ENCODE results near the gene AKAP11. TPM values are rescaled to one million over a fixed set of nuclear protein-coding genes. Genes with fewer than 3 reads are reported as not detected.

The AKAP11 gene
- total RNA-seq, 8 experiments from 2014 or later = 17.9 to 42.3 (median 31.0) TPM

DNA sequence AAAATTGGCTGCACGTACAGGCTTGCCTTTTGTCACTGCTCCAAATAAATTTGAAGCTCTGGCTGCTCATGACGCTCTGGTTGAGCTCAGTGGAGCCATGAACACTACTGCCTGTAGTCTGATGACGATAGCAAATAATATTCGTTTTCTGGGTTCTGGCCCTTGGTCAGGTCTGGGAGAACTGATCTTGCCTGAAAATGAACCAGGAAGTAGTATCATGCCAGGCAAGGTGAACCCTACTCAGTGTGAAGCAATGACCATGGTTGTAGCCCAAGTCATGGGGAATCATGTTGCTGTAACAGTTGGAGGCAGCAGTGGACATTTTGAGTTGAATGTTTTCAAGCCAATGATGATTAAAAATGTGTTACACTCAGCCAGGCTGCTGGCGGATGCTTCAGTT, 16.1 kb upstream of the AKAP11 start:
- Histone ChIP-seq H3K4me3 (no peak overlapping the region), H3K27ac (no peak overlapping the region), H3K4me1 (replicated peaks in 1 of 2) (no peaks in the 10 kb centered on the region)
- ATAC-seq (replicated peaks in 6 of 8) = no peak
- in situ Hi-C loops (cut with MboI; ENCODE audit: low pct_unique_long_range_greater_than_20kb in 2 of 9, low sequenced_read_pairs in 9 of 9, unreplicated experiment in 9 of 9) = no loop called here
- 8 to 100% (median 73%) methylated on average over 2 to 5 of the region's 5 CpGs; no CpG with 5 or more reads in 1 of the 10 experiments for WGBS, 10 experiments

DNA sequence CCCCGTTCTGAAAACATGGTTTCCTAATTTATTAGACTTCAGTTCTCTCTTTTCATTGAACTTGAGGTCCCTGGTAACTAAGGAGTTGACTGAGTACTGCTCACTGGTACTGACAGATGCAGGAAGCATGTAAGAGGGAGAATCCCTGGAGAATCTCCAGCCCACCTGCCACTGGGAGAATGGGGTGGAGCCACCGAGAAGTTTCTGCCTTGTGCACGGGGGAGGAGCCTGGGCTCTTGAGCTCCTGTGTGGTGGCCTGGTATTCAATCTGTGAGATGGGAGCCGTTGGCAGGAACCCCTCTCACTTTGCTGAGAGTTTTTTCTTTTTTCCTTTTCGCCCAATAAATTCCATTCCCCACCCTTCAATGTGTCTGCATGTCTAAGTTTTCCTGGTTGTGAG, 13.2 kb upstream of the AKAP11 start:
- in situ Hi-C loops (cut with MboI; ENCODE audit: low pct_unique_long_range_greater_than_20kb in 2 of 9, low sequenced_read_pairs in 9 of 9, unreplicated experiment in 9 of 9) = no loop called here
- no peak for ATAC-seq (replicated peaks in 6 of 8)
- Histone ChIP-seq H3K27ac (no peak overlapping the region), H3K4me1 (replicated peaks in 1 of 2) (no peaks in the 10 kb centered on the region), H3K4me3 (no peak overlapping the region)
- WGBS, 10 experiments = 7 to 100% (median 56%) methylated on average over 1 to 4 of the region's 5 CpGs; no CpG with 5 or more reads in 4 of the 10 experiments

DNA sequence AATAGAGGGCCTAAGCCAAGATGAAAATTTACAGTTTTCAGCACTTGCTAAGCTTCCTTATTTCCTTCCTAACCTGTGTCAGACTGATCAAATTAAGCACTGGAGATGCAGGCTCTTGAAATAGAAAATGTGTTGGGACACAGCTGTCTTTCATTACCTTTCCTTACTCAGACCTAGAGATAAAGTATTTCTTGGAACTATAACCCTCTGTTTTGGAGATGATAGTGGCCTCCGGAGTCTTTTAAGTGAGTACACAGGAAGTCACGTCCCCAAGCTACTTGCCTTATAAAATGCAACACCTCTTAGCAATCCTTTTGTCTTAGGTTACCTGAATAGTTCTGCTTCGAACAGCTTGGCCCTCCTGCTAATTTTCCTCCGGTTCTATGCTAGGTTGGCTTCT, 12.4 kb upstream of the AKAP11 start:
- no peak for ATAC-seq (replicated peaks in 6 of 8)
- Histone ChIP-seq H3K4me3 (no peak overlapping the region), H3K4me1 (replicated peaks in 1 of 2) (no peaks in the 10 kb centered on the region), H3K27ac (no peak overlapping the region)
- in situ Hi-C loops (cut with MboI; ENCODE audit: low pct_unique_long_range_greater_than_20kb in 2 of 9, low sequenced_read_pairs in 9 of 9, unreplicated experiment in 9 of 9) = no loop called here
- 0 to 86% (median 49%) methylated on average over 1 to 4 of the region's 4 CpGs; no CpG with 5 or more reads in 2 of the 10 experiments for WGBS, 10 experiments

DNA sequence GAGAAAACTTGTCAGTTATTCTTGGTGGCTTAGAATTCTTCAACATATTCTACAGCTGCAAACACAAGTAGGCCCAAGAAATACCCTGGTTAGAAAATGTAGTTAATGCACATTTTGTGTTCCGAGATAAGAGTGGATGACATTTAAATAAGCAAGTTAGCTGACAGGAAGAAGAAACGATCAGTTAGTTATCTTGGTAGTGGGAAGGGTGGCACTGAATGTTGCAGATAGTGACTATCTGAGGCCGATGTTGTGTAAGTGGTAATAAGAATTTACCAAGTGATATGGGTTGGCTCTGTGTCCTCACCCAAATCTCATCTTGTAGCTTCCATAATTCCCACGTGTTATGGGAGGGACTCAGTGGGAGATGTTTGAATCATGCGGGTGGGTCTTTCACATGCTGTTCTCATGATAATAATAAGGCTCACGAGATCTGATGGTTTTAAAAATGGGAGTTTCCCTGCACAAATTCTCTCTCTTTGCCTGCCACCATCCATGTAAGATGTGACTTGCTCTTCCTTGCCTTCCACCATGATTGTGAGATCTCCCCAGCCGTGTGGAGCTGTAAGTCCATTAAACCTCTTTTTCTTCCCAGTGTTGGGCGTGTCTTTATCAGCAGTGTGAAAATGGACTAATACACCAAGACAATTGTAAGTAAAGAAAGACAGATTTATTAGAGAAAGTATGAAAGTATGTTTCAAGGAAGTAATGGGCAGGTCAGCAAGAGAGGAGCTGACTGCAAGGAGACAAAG, 10.9 kb upstream of the AKAP11 start:
- no peak overlapping the region for H3K27ac ChIP-seq
- ATAC-seq (replicated peaks in 6 of 8) = no peak
- no peaks in the 10 kb centered on the region for H3K4me1 ChIP-seq (replicated peaks in 1 of 2)
- no peak overlapping the region for H3K4me3 ChIP-seq
- in situ Hi-C loops (cut with MboI; ENCODE audit: low pct_unique_long_range_greater_than_20kb in 2 of 9, low sequenced_read_pairs in 9 of 9, unreplicated experiment in 9 of 9) = no loop called here
- 46 to 93% (median 89%) methylated on average over 2 to 7 of the region's 8 CpGs; no CpG with 5 or more reads in 1 of the 10 experiments for WGBS, 10 experiments

DNA sequence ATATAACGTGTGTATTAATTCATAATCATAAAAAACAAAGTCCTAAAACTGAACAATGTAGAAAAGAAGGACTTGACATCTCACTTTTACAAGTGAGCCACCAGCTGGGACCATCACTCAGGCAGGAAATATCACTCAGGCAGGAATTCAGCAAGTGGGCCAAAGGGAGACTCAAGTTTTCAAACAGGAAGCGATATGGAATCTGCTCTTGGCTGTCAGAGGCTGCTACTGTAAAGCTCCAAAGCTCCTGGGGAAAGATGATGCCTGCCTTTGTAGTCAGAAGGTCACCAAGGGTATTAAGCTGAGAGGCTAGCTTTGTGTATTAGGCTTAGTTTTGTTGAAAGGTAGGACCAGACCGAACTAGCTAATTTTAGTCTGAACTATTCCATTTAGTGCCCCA, 5.5 kb upstream of the AKAP11 start:
- Histone ChIP-seq H3K27ac (no peak overlapping the region), H3K4me3 (no peak overlapping the region), H3K4me1 (replicated peaks in 1 of 2) (peaks cover 3 to 5% of the 10 kb centered on the region in 2 donors)
- 43 to 100% (median 89%) methylated on average over 1 to 3 of the region's 3 CpGs; no CpG with 5 or more reads in 1 of the 10 experiments for WGBS, 10 experiments
- no peak for ATAC-seq (replicated peaks in 6 of 8)
- in situ Hi-C loops (cut with MboI; ENCODE audit: low pct_unique_long_range_greater_than_20kb in 2 of 9, low sequenced_read_pairs in 9 of 9, unreplicated experiment in 9 of 9) = no loop called here

DNA sequence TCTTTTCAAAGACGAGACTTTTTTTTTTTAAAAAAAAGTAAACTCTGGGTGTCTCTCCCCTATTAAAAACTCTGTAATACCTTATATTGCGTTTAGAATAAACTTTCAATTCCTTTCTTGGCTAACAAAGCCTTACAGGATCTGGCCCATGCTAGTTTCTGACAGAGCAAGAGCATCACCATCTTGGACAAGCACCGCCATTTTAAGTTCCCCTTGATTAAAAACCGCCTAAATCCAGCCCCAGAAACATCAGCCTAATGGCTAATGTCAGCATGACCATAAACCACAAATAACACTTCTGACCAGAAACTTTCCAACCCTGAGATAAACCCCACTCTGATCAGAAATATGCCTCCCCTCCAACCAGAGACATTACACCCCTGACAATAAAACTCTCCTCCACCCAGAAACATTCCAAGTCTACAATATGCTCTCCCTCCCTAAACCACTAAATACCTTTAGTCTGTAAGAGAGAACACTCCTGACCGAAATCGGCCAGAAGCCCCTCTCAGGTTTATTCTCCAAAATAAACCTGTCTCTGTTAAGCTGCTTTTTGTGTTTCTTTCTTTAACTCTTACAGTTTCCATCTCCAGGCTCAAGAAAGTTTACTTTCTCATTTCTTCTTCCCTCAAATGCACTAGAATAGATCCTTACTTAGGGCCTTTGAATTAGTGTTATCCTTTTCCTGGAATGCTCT, 1.6 kb upstream of the AKAP11 start:
- in situ Hi-C loops (cut with MboI; ENCODE audit: low pct_unique_long_range_greater_than_20kb in 2 of 9, low sequenced_read_pairs in 9 of 9, unreplicated experiment in 9 of 9) = no loop called here
- H3K4me3 ChIP-seq = peak overlapping the region in 2 of 5 donors; percentile 70 to 77
- WGBS, 10 experiments = 81 to 100% (median 95%) methylated on average over 3 to 6 of the region's 6 CpGs; no CpG with 5 or more reads in 1 of the 10 experiments
- no peak overlapping the region for H3K27ac ChIP-seq
- peaks cover 17 to 19% of the 10 kb centered on the region in 2 donors for H3K4me1 ChIP-seq (replicated peaks in 1 of 2)
- ATAC-seq (replicated peaks in 6 of 8) = no peak

DNA sequence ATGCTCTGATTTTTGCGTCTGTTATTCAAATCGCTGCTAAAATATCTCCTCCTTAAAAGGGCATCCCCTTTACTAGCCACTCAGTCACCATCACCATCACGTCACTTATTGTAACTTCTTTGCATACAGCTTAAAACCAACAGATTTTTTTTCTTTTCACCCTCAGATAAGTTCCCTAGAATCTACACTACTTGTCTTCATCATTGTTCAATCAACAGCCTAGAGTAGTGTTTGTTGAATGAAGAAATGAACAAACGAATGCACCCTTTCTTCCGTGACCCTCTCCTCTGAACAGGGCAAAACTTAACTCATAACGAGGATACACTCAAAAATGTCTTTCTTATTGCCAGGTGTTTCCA, 1.1 kb upstream of the AKAP11 start:
- 48 to 100% (median 83%) methylated on average over 2 to 6 of the region's 6 CpGs; no CpG with 5 or more reads in 1 of the 10 experiments for WGBS, 10 experiments
- in situ Hi-C loops (cut with MboI; ENCODE audit: low pct_unique_long_range_greater_than_20kb in 2 of 9, low sequenced_read_pairs in 9 of 9, unreplicated experiment in 9 of 9) = no loop called here
- H3K27ac ChIP-seq = peak overlapping the region; percentile 86 to 87
- peak overlapping the region; percentile 52 to 88 (median 70) for H3K4me3 ChIP-seq
- H3K4me1 ChIP-seq (replicated peaks in 1 of 2) = peaks cover 17 to 19% of the 10 kb centered on the region in 2 donors
- no peak for ATAC-seq (replicated peaks in 6 of 8)

DNA sequence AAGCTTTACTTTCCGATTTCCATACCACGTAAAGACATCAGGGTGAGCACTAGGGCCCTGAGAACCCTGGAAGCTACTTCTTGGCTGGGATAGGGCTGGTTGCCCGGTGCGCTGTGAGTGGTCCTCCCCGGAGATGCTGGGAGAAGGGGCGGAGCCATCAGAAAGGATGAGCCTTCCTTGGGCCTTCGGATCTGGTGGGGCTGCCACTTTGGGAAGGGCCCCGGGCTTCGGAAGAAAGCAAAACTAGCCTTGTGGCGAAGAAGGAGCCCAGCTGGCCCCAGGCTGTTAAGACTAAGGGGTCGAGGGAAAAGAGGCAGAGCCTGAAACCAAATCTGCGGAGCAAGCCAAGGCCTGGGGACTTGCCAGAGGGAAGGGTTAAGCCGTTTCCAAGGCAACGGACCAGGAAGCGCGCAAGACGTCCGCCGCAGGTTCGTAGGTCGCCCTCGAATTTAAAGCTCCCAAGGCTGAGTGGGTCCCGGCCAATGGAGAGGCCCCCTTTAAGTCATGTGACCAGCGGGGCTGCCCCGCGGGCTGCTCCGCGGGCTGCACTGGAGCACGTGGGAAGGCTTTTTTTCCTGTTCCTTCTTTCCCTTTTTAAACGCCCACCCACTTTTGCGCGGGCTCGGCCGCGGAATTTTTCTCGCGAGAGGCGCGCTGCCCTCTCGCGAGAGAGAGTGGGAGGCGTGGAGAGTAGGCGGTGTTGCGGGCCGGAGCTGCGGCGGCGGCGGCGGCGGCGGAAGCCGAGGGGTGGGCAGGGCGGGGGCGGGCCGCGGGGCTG, 426 bp upstream of the AKAP11 start:
- peaks cover 17 to 19% of the 10 kb centered on the region in 2 donors for H3K4me1 ChIP-seq (replicated peaks in 1 of 2)
- peak overlapping the region; percentile 52 to 88 (median 70) for H3K4me3 ChIP-seq
- in situ Hi-C loops (cut with MboI; ENCODE audit: low pct_unique_long_range_greater_than_20kb in 2 of 9, low sequenced_read_pairs in 9 of 9, unreplicated experiment in 9 of 9) = no loop called here
- peak; percentile 88 to 92 (median 90) for ATAC-seq (replicated peaks in 6 of 8)
- WGBS, 10 experiments = 0 to 8% (median 1%) methylated on average over 2 to 16 of the region's 57 CpGs; no CpG with 5 or more reads in 2 of the 10 experiments
- H3K27ac ChIP-seq = peak overlapping the region; percentile 95 to 96

DNA sequence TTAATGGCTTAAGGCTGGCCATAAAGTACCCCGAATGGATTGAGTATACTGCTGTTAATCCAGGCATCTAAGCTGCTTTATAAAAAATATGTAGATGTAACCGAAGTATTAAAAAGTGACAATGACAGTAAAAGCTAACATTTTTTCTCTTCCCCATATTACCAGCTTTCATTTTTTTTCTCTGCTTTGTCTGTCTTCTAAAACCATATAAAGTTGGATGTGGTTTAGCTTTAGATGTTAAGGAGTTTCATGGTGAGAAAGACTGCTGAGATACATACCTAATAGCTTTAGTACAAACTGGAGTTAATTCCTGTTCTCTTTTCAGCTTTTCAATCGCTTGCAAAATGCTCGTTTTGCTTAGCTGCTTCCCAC, 838 bp downstream of the AKAP11 start:
- ATAC-seq (replicated peaks in 6 of 8) = no peak
- WGBS, 10 experiments = 0 to 19% (median 3%) methylated on average over 2 to 4 of the region's 4 CpGs; no CpG with 5 or more reads in 1 of the 10 experiments
- peaks cover 17 to 24% of the 10 kb centered on the region in 2 donors for H3K4me1 ChIP-seq (replicated peaks in 1 of 2)
- H3K27ac ChIP-seq = peak overlapping the region; percentile 95 to 96
- in situ Hi-C loops (cut with MboI; ENCODE audit: low pct_unique_long_range_greater_than_20kb in 2 of 9, low sequenced_read_pairs in 9 of 9, unreplicated experiment in 9 of 9) = no loop called here
- H3K4me3 ChIP-seq = peak overlapping the region; percentile 52 to 88 (median 70)

DNA sequence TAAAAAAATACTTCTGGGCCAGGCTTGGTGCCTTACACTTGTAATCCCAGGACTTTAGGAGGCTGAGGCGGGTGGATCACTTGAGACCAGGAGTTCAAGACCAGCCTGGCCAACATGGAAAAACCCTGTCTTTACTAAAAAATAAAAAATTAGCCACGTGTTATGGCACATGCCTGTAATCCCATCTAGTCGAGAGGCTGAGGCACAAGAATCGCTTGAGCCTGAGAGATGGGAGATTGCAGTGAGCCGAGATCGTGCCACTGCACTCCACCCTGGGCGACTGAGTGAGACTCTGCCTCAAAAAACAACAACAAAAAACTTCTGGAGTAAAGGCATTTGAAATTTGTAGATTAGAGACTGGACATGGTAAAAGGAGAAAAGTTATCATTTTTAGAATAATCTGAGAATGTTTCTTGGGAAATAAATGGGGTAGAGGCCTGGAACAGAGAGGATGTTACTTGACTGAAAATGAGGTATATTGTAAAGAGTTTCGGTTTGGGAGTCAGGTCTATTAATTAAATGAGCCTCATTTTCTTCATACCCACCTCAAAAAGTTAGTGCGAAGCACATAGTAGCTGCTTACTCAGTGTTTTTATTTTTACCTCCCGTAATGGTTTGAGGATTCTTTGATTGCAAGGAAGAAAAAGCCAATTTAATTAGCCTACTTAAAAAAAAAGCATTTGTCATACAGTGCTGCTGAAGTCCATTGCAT, 2.6 kb downstream of the AKAP11 start:
- WGBS, 10 experiments = 56 to 97% (median 85%) methylated on average over 3 to 10 of the region's 10 CpGs; no CpG with 5 or more reads in 1 of the 10 experiments
- H3K4me1 ChIP-seq (replicated peaks in 1 of 2) = peaks cover 17 to 24% of the 10 kb centered on the region in 2 donors
- ATAC-seq (replicated peaks in 6 of 8) = no peak
- in situ Hi-C loops (cut with MboI; ENCODE audit: low pct_unique_long_range_greater_than_20kb in 2 of 9, low sequenced_read_pairs in 9 of 9, unreplicated experiment in 9 of 9) = no loop called here
- no peak overlapping the region for H3K27ac ChIP-seq
- no peak overlapping the region for H3K4me3 ChIP-seq

DNA sequence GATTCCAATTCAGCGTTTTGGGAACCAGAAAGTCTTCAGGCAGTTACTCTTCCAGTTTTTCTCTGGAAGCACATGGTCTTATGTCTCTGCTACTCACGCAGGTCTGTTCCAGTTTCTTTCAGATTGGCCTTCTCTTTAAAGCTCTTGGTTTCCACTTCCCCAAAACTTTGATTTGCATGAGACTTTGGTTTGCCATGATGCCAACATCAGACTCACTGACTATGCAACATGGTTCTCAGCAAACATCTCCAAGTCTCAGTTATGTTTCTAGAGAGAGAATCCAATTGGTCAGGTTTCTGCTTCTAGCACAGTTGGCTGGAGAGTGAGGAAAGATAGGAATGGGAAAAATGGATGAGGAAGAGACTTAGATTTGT, 3.1 kb downstream of the AKAP11 start:
- Histone ChIP-seq H3K4me1 (replicated peaks in 1 of 2) (peaks cover 17 to 24% of the 10 kb centered on the region in 2 donors), H3K27ac (no peak overlapping the region), H3K4me3 (no peak overlapping the region)
- 28 to 89% (median 81%) methylated on average over 2 of the region's 2 CpGs; no CpG with 5 or more reads in 2 of the 10 experiments for WGBS, 10 experiments
- in situ Hi-C loops (cut with MboI; ENCODE audit: low pct_unique_long_range_greater_than_20kb in 2 of 9, low sequenced_read_pairs in 9 of 9, unreplicated experiment in 9 of 9) = no loop called here
- ATAC-seq (replicated peaks in 6 of 8) = no peak

DNA sequence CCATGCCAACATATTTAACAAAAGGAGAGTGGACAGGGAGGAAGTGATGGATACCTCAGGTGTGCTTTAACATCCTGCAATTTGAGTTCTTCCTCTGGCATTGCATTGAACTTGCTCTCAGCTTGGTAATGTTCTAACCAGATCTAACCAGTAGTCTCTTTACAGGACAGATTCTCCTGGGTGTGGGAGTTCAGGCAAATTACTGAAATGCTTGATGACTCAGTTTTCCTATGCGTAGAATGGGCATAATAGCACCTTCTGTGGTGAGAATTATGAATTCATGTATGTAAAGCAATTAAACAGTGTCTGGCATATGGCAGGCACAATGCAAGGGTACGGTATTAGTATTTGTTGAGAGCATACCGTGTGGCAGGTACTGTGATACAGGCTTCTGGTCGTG, 3.6 kb downstream of the AKAP11 start:
- H3K4me3 ChIP-seq = no peak overlapping the region
- no peak overlapping the region for H3K27ac ChIP-seq
- ATAC-seq (replicated peaks in 6 of 8) = no peak
- 40 to 100% (median 91%) methylated on average over 1 to 4 of the region's 4 CpGs for WGBS, 10 experiments
- peaks cover 17 to 21% of the 10 kb centered on the region in 2 donors for H3K4me1 ChIP-seq (replicated peaks in 1 of 2)
- in situ Hi-C loops (cut with MboI; ENCODE audit: low pct_unique_long_range_greater_than_20kb in 2 of 9, low sequenced_read_pairs in 9 of 9, unreplicated experiment in 9 of 9) = no loop called here
